ENCODE results near the gene UBE2D1.
"Not testable (repeated sequence)": the region's sequence is repeated elsewhere in the genome, so short reads cannot be mapped to it uniquely, and the experiment has no call there.

Gene UBE2D1

DNA sequence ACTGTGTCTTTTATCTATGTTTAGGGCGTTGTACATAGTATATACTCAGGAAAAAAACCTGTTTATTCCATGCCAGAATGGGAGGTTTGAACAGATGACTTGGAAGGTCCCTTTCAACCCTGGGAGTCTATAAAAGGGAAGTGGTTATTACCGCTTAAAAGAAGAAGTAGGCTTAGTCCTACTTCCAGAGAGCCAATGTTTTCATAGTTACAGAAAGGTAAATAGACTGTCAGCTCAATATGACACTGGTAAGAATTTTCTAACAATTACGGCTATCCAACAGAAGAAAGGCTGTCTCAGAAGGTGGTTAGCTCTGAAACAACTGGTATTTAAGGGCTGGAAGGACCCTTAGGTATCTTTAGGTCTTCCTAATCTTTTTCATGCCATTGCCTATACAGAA is 49.3 kb downstream of the UBE2D1 start:
- DNase-seq = peak; percentile 8

DNA sequence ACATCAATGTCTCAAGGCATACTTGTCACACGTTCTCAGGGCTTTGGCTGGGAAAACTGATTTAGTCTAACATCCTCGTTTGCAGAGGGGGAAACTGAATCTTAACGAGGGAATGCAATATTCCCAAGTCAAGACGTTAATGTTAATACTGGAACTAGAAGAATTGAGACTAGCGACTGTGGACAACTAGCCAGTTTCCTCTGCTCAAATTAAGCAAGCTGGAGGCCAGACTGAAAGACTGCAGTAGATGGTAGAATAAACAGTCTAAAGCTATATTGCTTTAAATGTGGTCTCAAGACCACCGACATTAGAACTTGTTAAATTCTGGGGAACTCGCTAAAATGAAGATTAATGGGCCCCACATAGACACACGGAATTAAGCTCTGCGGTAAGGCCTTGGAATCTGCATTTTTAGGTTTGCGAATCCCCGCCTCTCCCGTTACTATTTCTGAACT is 49.8 kb downstream of the UBE2D1 start:
- no peak for DNase-seq

DNA sequence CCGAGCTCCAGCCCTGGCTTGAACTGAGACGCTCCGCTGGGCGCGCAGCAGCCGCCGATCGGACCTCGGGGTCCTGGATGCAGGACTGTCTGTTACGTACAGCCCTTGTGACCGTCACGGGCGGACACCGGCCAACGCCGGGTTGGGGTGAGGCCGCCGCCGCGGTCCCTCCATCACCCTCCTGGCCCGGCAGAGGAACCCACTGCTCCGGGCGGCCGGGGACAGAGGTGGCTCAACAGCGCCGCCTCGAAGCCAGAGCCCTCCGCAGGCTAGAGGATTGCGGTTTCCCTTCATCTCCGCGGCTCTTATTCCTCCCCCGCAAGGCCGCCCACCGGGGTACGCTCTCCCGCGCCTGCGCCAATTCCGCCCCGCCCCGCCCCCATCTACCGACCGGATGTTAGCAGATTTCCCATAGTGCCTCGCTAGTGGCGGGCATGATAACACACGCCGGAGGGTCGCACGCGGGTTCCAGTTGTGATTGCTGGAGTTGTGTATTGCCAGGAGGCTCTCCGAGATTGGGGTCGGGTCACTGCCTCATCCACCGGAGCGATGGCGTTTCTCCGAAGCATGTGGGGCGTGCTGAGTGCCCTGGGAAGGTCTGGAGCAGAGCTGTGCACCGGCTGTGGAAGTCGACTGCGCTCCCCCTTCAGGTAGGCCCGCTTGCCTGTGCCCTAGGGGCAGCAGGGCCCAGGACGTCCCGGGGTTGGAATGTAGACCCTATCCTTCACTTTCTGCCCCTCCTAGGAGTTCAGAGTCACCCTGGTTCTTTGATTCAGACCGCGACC is 50.4 kb downstream of the UBE2D1 start, which contains the start of gene TFAM:
TSS of gene TFAM (plus strand) at position 412 of the 785 bp plus-strand sequence. CDS start at position 550, 138 bp downstream.
- peak; percentile 93 for DNase-seq

DNA sequence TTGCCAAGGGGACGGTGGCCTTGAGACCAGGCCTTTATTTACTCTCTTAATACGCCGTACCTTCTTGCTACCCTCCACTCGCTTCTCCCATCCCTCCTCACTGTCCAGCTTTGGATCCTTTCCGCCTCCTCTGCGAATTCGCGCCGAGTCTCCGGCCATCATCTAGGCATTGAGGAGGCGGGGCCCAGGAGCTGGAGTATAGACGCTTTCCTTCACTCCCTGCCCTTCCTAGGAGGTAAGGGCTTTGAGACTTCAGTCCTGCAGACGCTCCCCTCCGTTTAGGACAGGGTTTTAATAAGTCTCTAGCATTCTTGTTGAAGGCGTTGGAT is 50.9 kb downstream of the UBE2D1 start:
- peak; percentile 30 for DNase-seq

DNA sequence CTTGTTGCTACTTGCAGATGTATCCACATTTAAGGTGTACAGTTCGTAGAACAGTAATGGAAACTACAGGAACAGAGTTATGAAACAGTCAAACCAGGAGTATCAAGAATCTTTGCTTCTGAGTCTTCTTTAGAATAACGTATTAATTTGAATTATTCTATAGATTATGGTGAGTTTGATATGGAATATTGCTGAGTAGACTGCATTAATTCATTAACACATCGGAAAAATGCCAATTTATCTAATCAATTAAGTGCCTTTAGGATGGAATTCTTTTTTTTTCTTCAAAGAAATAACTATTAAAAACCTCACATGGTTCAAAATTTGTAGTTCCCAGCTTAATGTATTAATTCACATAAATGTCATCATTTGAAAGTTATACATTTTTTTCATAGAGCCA is 54.2 kb downstream of the UBE2D1 start:
- DNase-seq = no peak

DNA sequence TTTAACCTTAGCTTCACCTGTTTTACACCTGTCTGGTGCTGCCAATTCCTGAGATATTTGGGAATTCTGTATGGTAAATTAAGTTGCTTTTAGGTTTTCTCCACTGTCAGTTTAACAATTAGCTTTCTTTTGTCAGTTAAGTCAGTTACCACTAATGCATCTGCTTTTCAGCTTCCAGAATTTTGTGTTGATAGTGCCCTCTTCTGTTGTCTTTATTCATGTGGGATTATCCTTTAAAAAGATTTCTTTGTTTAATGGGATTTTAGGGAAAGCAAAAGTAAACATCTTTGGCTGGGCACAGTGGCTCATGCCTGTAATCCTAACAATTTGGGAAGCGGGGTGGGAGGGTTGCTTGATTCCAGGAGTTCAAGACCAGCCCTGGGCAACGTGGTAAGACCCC is 58.5 kb downstream of the UBE2D1 start:
- DNase-seq = no peak

DNA sequence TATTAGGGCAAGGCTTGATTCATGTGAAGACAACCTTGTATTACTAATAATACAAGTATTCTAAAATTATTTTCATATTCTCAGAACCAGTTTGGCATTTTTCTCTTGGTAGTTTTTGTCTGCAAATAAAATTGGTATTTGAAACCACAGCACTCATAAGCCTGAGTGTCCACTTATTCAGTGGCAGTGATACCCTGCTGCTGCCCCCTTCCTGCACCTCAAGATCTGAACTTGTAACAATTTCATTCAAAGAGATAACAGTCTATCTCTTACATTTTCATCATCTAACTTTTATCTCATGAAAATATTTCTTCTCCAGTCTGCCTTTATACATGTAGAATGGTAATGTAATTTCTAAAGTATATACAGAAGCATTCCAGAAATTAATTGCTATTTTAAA is 59.7 kb downstream of the UBE2D1 start:
- DNase-seq = no peak

DNA sequence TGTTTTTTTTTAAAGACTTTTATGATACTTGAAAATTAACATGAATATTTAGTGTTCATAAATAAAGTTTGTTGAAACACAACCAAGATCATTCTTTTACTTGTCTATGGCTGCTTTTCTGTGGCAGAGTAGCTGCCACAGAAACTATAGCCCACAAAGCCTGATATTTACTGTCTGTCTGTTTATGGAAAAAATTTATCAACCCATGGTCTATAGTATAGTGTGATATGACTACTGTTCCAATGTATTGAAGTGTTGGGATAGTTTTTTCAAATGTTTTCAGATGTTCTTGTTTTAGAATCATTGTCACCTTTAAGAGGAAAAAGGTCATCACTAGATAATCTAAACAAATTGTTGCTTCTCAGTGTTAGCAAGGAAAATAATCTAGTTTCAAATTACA is 61.3 kb downstream of the UBE2D1 start:
- no peak for DNase-seq

DNA sequence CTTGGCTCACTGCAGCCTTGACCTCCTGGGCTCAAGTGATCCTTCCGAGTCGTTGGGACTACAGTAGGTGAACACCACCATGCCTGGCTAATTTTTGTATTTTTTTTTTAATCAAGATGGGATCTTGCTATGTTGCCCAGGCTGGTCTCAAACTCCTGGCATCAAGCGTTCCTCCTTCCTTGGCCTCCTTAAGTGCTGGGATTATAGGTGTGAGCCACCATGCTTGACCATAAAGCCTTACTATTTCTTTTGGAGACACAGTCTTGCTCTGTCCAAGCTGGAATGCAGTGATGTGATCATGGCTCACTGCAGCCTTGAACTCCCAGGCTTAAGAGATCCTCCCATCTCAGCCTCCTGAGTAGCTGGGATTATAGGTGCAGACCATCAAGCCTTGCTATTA is 63.0 kb downstream of the UBE2D1 start:
- DNase-seq = no peak

DNA sequence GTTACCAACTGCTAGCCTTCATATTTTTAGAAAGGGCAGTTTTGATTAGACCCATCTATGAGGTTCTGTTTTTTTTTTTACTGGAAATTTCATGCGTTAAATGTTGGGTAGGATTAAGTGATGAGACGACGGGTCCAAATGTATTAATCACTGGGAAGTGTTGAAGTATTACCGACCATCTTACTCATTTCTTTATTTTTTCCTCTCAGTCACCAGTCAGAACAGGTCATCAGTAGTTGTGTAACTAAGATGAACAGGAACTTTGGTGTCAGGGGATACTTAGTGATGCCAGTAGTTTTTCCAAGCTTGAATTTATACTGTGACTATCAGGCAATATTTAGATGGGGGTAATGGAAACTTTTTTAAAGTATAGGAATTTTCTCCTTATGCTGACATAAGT is 64.6 kb downstream of the UBE2D1 start:
- DNase-seq = peak; percentile 7

DNA sequence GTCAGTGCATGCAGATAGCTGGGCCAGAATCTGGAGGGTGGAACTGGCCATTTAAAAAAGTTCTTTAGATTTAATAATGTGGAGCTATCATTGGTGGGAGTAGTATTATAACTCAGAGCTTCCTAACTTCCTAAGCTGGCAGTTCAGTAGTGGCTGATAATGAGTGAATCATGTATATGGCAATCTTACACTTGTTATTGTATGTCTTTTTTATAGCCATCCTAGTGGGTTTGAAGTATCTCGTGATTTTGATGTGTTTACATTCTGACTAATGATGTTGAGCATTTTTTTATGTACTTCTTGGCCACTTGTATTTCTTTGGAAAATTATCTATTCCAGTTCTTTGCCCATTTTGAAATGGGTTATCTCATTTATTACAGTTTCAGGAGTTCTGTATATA is 65.8 kb downstream of the UBE2D1 start:
- DNase-seq = peak; percentile 60

DNA sequence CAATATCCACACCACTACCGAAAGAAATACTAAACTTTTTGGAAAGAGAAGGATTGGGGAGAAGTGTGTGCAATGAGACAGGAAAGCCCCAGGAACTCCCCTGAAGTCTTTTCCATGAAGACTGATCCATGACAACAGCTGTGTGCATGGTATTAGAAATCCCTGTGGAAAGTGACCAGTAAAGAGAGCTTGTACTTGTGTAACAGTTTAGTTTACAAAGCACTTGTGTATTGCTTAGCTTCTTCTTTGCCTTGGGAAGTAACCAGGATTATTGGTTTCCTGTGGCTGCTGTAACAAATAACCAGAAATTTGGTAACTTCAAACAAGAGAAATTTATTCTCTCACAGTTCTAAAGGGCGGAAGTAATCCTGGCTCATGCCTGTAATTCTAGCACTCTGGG is 69.2 kb downstream of the UBE2D1 start:
- no peak for DNase-seq

DNA sequence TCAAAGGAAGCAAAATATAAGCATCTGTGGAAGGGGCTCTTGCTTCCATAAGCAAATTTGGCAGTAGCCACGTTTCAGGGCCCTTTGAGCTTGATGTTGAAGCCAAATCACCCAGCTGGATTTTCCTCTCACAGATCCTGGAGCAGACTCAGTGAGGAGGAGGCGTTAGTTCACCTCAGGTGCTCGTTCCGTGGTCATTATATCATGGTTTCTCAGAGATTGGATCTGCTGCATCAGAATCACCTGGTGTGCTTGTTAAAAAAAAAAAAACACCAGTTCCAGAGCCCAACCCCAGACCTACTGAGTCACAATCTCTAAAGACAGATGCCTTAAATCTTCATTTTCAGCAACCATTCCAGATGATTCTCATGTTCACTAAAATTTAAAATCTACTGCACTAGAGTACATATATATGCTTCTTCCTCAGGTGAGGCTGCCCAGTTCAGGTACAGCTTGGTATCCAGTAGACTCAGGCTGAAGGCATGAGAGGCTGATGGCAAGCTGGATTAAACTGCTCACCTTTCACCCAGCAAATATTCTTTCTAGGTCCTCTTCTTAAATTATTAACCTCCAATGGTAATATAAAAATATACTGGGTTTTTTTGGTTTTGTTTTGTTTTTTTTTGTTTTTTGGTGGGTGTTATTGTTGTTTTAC is 75.3 kb downstream of the UBE2D1 start:
- no peak for DNase-seq

DNA sequence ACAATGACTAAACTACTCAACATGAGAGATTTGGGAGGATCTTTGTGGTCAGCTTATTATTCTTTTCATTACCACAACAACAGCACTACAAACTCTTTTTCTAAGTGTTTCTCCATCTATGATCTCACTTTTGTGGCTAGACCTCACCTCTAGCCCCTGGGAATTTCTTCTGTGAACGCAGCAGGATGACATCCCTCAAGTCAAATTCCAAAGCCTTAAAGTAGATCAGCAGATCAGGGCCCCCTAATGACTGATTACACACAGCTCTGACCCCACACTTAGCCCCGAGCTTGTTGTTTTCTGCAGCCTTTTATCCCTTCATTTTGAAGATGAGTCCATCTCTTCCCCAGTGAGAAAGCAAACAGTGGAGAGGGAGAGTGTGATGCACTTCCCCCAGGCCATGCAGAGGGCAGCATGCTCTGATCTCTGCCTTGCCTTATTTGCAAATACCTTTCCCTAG is 77.7 kb downstream of the UBE2D1 start:
- peak; percentile 85 for DNase-seq

DNA sequence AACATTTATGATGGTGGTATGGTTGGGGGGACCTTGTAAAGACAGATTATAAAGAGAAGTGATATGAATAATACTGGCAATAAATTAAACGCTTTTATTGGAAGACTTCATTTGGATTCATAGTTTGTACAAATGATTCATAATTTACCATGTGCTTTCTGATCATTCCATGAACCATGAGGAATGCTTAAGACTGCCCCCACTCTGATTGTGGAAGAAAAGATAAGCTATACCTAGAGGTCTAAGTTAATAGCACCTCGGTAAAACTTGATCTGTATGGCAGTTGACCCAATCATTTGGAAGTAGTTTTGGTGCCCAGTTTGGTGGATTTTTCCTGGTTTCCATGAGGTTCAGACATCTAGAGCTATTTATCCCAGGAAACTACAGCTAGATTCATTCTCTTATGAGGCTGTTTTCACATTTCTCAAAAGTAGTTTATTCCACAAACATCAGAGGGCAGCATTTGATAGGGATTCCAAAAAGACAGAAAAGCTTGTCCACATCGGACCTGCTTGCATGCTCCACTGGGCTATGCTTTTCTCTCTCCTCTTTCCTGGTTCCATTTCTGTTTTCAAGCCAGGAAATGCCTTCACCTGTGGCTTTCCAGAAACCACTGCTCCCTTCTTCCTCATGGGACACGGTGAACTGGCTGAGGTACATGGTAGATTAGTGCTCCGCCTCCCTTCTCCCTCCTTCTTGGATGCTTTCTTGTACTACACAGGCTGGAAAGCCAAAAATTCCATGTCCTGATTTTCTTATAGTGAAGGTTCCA is 79.7 kb downstream of the UBE2D1 start:
- DNase-seq = peak; percentile 73

DNA sequence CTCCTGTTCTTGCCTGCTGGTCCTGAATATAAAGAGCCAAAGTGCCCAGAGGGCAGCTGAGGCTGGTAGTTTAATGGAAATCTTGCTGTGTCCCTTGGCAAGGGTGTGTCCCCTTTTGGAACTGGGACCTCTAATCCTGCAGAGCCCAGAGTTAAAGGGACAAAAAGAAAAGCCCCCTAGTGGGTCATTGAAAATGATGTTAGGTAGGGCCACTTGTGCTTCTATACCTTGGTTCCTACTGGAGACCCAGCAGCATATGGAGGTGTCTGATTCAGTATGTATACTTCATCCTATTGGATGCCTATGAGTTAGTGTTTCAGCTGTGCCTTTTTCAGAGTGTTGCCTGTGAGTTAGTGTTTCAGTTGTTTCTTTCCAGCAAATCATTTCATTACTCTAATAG is 81.0 kb downstream of the UBE2D1 start:
- no peak for DNase-seq

DNA sequence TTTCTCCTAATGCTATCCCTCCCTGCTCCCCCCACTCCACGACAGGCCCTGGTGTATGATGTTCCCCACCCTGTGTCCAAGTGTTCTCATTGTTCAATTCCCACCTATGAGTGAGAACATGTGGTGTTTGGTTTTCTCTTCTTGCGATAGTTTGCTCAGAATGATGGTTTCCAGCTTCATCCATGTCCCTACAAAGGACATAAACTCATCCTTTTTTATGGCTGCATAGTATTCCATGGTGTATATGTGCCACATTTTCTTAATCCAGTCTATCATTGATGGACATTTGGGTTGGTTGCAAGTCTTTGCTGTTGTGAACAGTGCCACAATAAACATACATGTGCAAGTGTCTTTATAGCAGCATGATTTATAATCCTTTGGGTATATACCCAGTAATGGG is 83.1 kb downstream of the UBE2D1 start:
- not testable (repeated sequence) for DNase-seq
